CD4-positive, alpha-beta T cell (primary cell): ENCODE data around the gene COG7. TPM values are rescaled to one million over a fixed set of nuclear protein-coding genes. Genes with fewer than 3 reads are reported as not detected.
"Not testable (repeated sequence)": the region's sequence is repeated elsewhere in the genome, so short reads cannot be mapped to it uniquely, and the experiment has no call there.

Source experiments
- ATAC-seq: fragments of 200-7000 bp; cut with Tn5 transposase; one replicate; pipeline ENCODE4 v1.10.0; 2022; ENCODE audit warnings: mild to moderate bottlenecking; ENCODE audit not compliant: poor library complexity
- CTCF ChIA-PET: fragments of 350-600 bp; sonication (Branson Sonifier 250); formaldehyde crosslinking; loops from one replicate; lab custom pipeline; 2021; ENCODE audit warnings: antibody characterized with exemption, inconsistent platforms; lab: Charles Lee
- POLR2A ChIA-PET: fragments of 350-600 bp; sonication (Branson Sonifier 250); formaldehyde crosslinking; loops from one replicate; lab custom pipeline; 2021; ENCODE audit warnings: antibody characterized with exemption, inconsistent platforms; lab: Charles Lee
- DNase-seq, 14 experiments: peaks; one replicate each; pipeline ENCODE4 v3.0.0-alpha.2; 2013 to 2020; ENCODE audit warnings: mixed read lengths in 2 of 14
- H3K27ac ChIP-seq, 2 donors: one replicate each; pipeline versions ENCODE4 v1.5.1 to v1.7.0; 2013; ENCODE audit warnings: low read length in 2 of 2, low read depth in 1 of 2, mild to moderate bottlenecking in 1 of 2
- H3K27me3 ChIP-seq, 2 experiments: 1 replicate in 1 of 2; 2 replicates in 1 of 2; pipeline versions ENCODE4 v1.6.1 to v1.7.0; 2013; ENCODE audit warnings: low read length in 2 of 2, control low read depth in 1 of 2, mild to moderate bottlenecking in 1 of 2, moderate library complexity in 1 of 2; ENCODE audit not compliant: insufficient read depth in 2 of 2, control insufficient read depth in 1 of 2
- H3K36me3 ChIP-seq: one replicate; pipeline ENCODE4 v1.6.1; 2013; ENCODE audit warnings: low read length, control low read depth; ENCODE audit not compliant: insufficient read depth
- H3K4me1 ChIP-seq: one replicate; pipeline ENCODE4 v1.6.1; 2013; ENCODE audit warnings: low read length, control low read depth; ENCODE audit not compliant: insufficient read depth
- H3K4me3 ChIP-seq: one replicate; pipeline ENCODE4 v1.5.1; 2013; ENCODE audit warnings: mild to moderate bottlenecking, low read length, moderate library complexity
- H3K9me3 ChIP-seq, 2 experiments: 1 replicate in 1 of 2; 2 replicates in 1 of 2; pipeline versions ENCODE4 v1.6.1 to v1.7.0; 2013; ENCODE audit warnings: low read length in 2 of 2, mild to moderate bottlenecking in 2 of 2, control low read depth in 1 of 2, moderate library complexity in 1 of 2; ENCODE audit not compliant: control insufficient read depth in 1 of 2, insufficient read depth in 1 of 2
- H3K27ac Mint-ChIP-seq: one replicate; pipeline ENCODE4 v1.8.0; 2020; ENCODE audit warnings: mixed read lengths
- H3K27me3 Mint-ChIP-seq: one replicate; pipeline ENCODE4 v1.8.0; 2021; ENCODE audit warnings: mixed read lengths
- H3K36me3 Mint-ChIP-seq: one replicate; pipeline ENCODE4 v1.8.0; 2021; ENCODE audit warnings: low read depth, mixed read lengths
- H3K4me1 Mint-ChIP-seq: one replicate; pipeline ENCODE4 v1.8.0; 2021; ENCODE audit warnings: low read depth, mixed read lengths
- H3K4me3 Mint-ChIP-seq: one replicate; pipeline ENCODE4 v1.8.0; 2020; ENCODE audit warnings: mild to moderate bottlenecking, mixed read lengths
- H3K9me3 Mint-ChIP-seq: one replicate; pipeline ENCODE4 v1.8.0; 2020; ENCODE audit warnings: mixed read lengths
- intact Hi-C, 2 experiments: fragments of 100-400 bp; cut with DNase I in 1 of 2; cut with micrococcal nuclease in 1 of 2; formaldehyde crosslinking; loops; one replicate each; pipeline versions ENCODE4 v1.15.1 to v1.9.0; 2023 to 2025; cut with DNase I, micrococcal nuclease
- total RNA-seq, 174 experiments: library from RNA in 2 of 174; stranded (reverse) in 2 of 174; gene quantifications; one replicate each; pipeline ENCODE4 v1.2.3 and lab custom pipeline; 2021 to 2026
- TF ChIP-seq, protein P1 (sequence below): fragments of 200-600 bp; IDR thresholded peaks from one replicate; pipeline ENCODE4 v1.8.0; 2022; ENCODE audit warnings: antibody characterized with exemption, mild to moderate bottlenecking

The COG7 gene
- total RNA-seq, 2 experiments from 2014 or later = 12.6 to 13.6 TPM

DNA sequence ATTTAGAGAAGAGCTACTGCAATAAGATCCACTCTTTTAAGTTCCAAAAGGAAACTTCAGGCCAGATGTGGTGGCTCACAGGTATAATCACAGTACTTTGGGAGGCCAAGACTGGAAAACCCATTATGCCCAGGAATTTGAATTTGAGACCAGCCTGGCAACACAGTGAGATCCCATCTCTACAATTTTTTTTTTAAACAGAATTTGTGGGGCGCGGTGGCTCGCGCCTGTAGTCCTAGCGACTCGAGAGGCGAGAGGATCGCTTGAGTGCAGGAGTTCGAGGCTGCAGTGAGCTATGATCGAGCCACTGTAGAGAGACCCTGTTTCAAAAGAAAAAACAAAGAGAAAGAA, 793 bp downstream of the COG7 start:
- Histone ChIP-seq H3K4me1 (peaks cover 15% of the 10 kb centered on the region), H3K27ac (no peak overlapping the region), H3K36me3 (no peaks in the 10 kb centered on the region), H3K4me3 (peak overlapping the region; percentile 93), H3K9me3 (no peaks in the 10 kb centered on the region), H3K27me3 (no peaks in the 10 kb centered on the region)
- Mint-ChIP-seq H3K4me3 (peak overlapping the region; percentile 94), H3K36me3 (peaks cover 21% of the 10 kb centered on the region), H3K9me3 (no peaks in the 10 kb centered on the region), H3K27me3 (no peaks in the 10 kb centered on the region), H3K4me1 (peaks cover 40% of the 10 kb centered on the region), H3K27ac (peak overlapping the region; percentile 79)
- TF ChIP-seq, protein P1, sequence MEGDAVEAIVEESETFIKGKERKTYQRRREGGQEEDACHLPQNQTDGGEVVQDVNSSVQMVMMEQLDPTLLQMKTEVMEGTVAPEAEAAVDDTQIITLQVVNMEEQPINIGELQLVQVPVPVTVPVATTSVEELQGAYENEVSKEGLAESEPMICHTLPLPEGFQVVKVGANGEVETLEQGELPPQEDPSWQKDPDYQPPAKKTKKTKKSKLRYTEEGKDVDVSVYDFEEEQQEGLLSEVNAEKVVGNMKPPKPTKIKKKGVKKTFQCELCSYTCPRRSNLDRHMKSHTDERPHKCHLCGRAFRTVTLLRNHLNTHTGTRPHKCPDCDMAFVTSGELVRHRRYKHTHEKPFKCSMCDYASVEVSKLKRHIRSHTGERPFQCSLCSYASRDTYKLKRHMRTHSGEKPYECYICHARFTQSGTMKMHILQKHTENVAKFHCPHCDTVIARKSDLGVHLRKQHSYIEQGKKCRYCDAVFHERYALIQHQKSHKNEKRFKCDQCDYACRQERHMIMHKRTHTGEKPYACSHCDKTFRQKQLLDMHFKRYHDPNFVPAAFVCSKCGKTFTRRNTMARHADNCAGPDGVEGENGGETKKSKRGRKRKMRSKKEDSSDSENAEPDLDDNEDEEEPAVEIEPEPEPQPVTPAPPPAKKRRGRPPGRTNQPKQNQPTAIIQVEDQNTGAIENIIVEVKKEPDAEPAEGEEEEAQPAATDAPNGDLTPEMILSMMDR = no peak
- DNase-seq (no peak), ATAC-seq (no peak)
- intact Hi-C loops = loop anchor here (2.0 to 10.0 kb wide), 5 partner anchors 53 to 190 kb away; partner anchors contain the start of genes DCTN5 (in 1 of the 2), EARS2 (in 1 of the 2), PALB2 (in 1 of the 2) and UBFD1 (in 1 of the 2)
- ChIA-PET CTCF (no interaction called here), POLR2A (interaction anchor here (1.6 kb wide), 1 partner anchor 10 kb away, joined by 3 read pairs; no protein-coding TSS in a partner anchor)

DNA sequence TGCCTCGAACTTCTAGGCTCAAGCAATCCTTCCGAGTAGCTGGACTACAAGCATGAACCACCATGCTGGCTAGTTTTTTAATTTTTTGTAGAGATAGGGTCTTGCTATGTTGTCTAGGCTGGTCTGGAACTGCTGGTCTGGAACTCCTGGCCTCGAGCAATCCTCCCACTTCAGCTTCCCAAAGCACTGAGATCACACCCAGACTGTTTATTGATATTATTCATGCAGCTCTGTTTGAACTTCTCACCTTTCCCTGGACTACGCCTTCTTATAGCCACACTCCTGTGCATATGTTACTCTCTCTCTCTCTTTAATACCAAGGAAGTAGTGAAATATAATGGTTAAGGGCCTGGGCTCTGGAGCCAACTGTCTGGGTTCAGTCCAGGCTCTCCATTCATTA, 4.6 kb downstream of the COG7 start:
- no peak for DNase-seq
- peaks cover 11% of the 10 kb centered on the region for H3K4me1 ChIP-seq
- peaks cover 20% of the 10 kb centered on the region for H3K36me3 ChIP-seq
- no peaks in the 10 kb centered on the region for H3K9me3 Mint-ChIP-seq
- H3K27ac ChIP-seq = no peak overlapping the region
- H3K36me3 Mint-ChIP-seq = peaks cover 47% of the 10 kb centered on the region
- no peak overlapping the region for H3K4me3 Mint-ChIP-seq
- CTCF ChIA-PET = interaction anchor here (1.6 kb wide), 1 partner anchor 13 kb away, joined by 4 read pairs; no protein-coding TSS in a partner anchor
- intact Hi-C loops = no loop called here
- H3K9me3 ChIP-seq = no peaks in the 10 kb centered on the region
- POLR2A ChIA-PET = no interaction called here
- TF ChIP-seq, protein P1 = no peak
- H3K4me1 Mint-ChIP-seq = peaks cover 40% of the 10 kb centered on the region
- H3K27me3 ChIP-seq = no peaks in the 10 kb centered on the region
- no peaks in the 10 kb centered on the region for H3K27me3 Mint-ChIP-seq
- ATAC-seq = no peak
- no peak overlapping the region for H3K27ac Mint-ChIP-seq
- no peak overlapping the region for H3K4me3 ChIP-seq

DNA sequence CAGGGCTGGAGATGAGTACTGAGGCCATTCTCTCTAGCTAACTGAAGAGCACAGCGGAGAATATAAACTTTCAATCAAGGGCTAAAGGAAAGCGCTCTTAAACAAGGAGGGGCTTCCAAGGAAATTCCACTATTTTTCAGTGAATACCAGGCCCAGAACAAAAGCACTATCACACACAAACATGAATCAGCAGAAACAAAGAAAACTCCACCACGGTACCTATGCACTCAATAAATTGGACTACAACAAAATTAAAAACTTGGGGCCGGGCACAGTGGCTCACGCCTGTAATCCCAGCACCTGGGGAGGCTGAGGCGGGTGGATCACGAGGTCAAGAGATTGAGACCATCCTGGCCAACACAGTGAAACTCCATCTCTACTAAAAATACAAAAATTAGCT, 15.4 kb downstream of the COG7 start:
- H3K9me3 ChIP-seq, H3K27ac Mint-ChIP-seq, CTCF ChIA-PET, H3K4me1 ChIP-seq, H3K4me1 Mint-ChIP-seq, H3K9me3 Mint-ChIP-seq, H3K27me3 Mint-ChIP-seq, H3K27ac ChIP-seq, H3K4me3 ChIP-seq, DNase-seq, ATAC-seq, intact Hi-C loops, H3K27me3 ChIP-seq, POLR2A ChIA-PET, H3K4me3 Mint-ChIP-seq: not testable (repeated sequence)
- H3K36me3 Mint-ChIP-seq = peaks cover 79% of the 10 kb centered on the region
- H3K36me3 ChIP-seq = peaks cover 46% of the 10 kb centered on the region

DNA sequence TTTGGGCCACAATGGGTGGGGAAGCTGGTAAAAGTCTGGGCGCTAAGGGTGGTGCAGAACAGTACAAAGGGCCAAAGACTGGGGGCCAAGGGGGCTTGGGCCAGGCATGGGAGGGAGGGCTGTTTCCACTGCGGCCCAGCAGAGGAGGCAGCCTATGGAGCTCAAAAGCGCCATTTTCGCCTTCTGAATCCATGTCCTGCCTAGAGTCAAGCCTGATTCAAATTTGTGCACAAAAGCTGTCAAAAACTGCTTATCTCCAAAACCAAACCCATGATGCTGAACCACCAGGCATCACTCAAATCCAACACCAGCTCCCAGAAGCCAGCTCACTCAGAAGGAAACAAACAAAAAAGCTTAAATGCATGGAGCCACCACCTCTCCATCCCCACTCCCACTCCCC, 16.0 kb downstream of the COG7 start:
- no peak overlapping the region for H3K4me3 ChIP-seq
- no peak for DNase-seq
- TF ChIP-seq, protein P1 = no peak
- POLR2A ChIA-PET = interaction anchor here (0.6 kb wide), 1 partner anchor 160 kb away, joined by 3 read pairs; no protein-coding TSS in a partner anchor
- H3K36me3 ChIP-seq = peaks cover 47% of the 10 kb centered on the region
- H3K9me3 ChIP-seq = no peaks in the 10 kb centered on the region
- H3K4me1 ChIP-seq = no peaks in the 10 kb centered on the region
- Mint-ChIP-seq H3K4me3 (no peak overlapping the region), H3K4me1 (no peaks in the 10 kb centered on the region), H3K36me3 (peaks cover 75% of the 10 kb centered on the region), H3K27ac (no peak overlapping the region), H3K27me3 (no peaks in the 10 kb centered on the region), H3K9me3 (no peaks in the 10 kb centered on the region)
- H3K27ac ChIP-seq = no peak overlapping the region
- ATAC-seq = no peak
- intact Hi-C loops = no loop called here
- no peaks in the 10 kb centered on the region for H3K27me3 ChIP-seq
- CTCF ChIA-PET = no interaction called here
